HG03460 (cell line): ENCODE data around the gene INF2.

Source experiments
- ATAC-seq: cut with Tn5 transposase; IDR thresholded peaks from one replicate; pipeline ENCODE4 v1.9.1; 2021; ENCODE audit not compliant: unreplicated experiment

Gene INF2

GRCh38 chr14:104688505-104689108 is 811 bp upstream of the INF2 start:
- ATAC-seq, result no peak

GRCh38 chr14:104689881-104690711 is 678 bp downstream of the INF2 start:
- ATAC-seq, result no peak

GRCh38 chr14:104690861-104691455 is 1.5 kb downstream of the INF2 start:
- no peak for ATAC-seq

GRCh38 chr14:104691546-104692260 is 2.3 kb downstream of the INF2 start:
- no peak for ATAC-seq

GRCh38 chr14:104692261-104692938 is 3.0 kb downstream of the INF2 start:
- ATAC-seq, result no peak

- no peak for ATAC-seq
Observed at GRCh38 chr14:104692939-104693315, 3.5 kb downstream of the INF2 start.

- no peak for ATAC-seq
Observed at GRCh38 chr14:104693482-104694431, 4.3 kb downstream of the INF2 start.

- ATAC-seq, result no peak
Observed at GRCh38 chr14:104694475-104694950, 5.1 kb downstream of the INF2 start.

GRCh38 chr14:104694991-104695659 is 5.7 kb downstream of the INF2 start:
- no peak for ATAC-seq

GRCh38 chr14:104695660-104696000 is 6.2 kb downstream of the INF2 start:
- ATAC-seq, result no peak

GRCh38 chr14:104696671-104697316 is 7.4 kb downstream of the INF2 start:
- no peak for ATAC-seq

GRCh38 chr14:104697317-104697703 is 7.9 kb downstream of the INF2 start:
- no peak for ATAC-seq

- ATAC-seq, result no peak
Observed at GRCh38 chr14:104697892-104698583, 8.6 kb downstream of the INF2 start.

- ATAC-seq, result no peak
Observed at GRCh38 chr14:104698688-104699425, 9.4 kb downstream of the INF2 start.

GRCh38 chr14:104699426-104699748 is 10.0 kb downstream of the INF2 start:
- no peak for ATAC-seq

GRCh38 chr14:104700225-104700651 is 10.8 kb downstream of the INF2 start:
- no peak for ATAC-seq

- ATAC-seq, result no peak
Observed at GRCh38 chr14:104700747-104701217, 11.4 kb downstream of the INF2 start.
